Effector memory CD8-positive, alpha-beta T cell (primary cell): Measurements from ENCODE around the gene PPFIBP2.

Source experiments
- ATAC-seq: fragments of 150-1000 bp; cut with Tn5 transposase; replicated peaks from 2 replicates; pipeline ENCODE4 v1.10.0; 2021; ENCODE audit warnings: mild to moderate bottlenecking, moderate library complexity
- DNase-seq, 3 experiments: peaks; one replicate each; pipeline ENCODE4 v3.0.0; 2021
- H3K27ac Mint-ChIP-seq, 2 donors: one replicate each; pipeline ENCODE4 v1.8.0; 2022; ENCODE audit warnings: mild to moderate bottlenecking in 2 of 2, mixed read lengths in 2 of 2, moderate library complexity in 2 of 2
- H3K27me3 Mint-ChIP-seq, 2 donors: one replicate each; pipeline ENCODE4 v1.8.0; 2022; ENCODE audit warnings: mixed read lengths in 2 of 2
- H3K36me3 Mint-ChIP-seq: one replicate; pipeline ENCODE4 v1.8.0; 2022; ENCODE audit warnings: mild to moderate bottlenecking, moderate library complexity, mixed read lengths; ENCODE audit not compliant: insufficient read depth
- H3K4me1 Mint-ChIP-seq, 2 donors: one replicate each; pipeline ENCODE4 v1.8.0; 2022; ENCODE audit warnings: low read depth in 2 of 2, mixed read lengths in 2 of 2
- H3K4me3 Mint-ChIP-seq, 2 donors: one replicate each; pipeline ENCODE4 v1.8.0; 2022; ENCODE audit warnings: mild to moderate bottlenecking in 2 of 2, mixed read lengths in 2 of 2, moderate library complexity in 2 of 2
- H3K9me3 Mint-ChIP-seq, 2 donors: one replicate each; pipeline ENCODE4 v1.8.0; 2022; ENCODE audit warnings: mixed read lengths in 2 of 2

The PPFIBP2 gene

DNA sequence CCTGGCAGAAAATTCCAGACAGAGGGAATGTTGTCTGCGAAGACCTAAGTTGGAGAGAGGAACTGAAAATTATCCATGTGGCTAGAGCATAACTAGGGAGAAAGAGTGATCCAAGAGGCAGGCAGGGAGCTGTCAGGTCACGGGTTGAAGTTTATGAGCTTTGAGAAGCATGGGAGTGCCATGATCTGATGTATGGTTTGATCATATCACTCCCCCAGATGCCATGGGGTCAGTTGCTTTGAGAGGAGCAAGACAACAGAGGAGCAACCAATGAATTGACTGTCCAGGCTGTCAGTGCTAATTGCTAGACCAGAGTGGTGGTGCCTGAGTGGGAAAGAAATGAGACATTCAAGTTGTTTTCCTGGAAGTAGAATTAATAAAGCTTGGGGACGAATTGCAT is 105.5 kb downstream of the PPFIBP2 start:
- no peak overlapping the region for H3K27ac Mint-ChIP-seq
- no peak for ATAC-seq
- no peaks in the 10 kb centered on the region for H3K36me3 Mint-ChIP-seq
- H3K4me1 Mint-ChIP-seq: no peaks in the 10 kb centered on the region
- no peak for DNase-seq
- no peaks in the 10 kb centered on the region for H3K27me3 Mint-ChIP-seq
- no peak overlapping the region for H3K4me3 Mint-ChIP-seq
- H3K9me3 Mint-ChIP-seq: no peaks in the 10 kb centered on the region

DNA sequence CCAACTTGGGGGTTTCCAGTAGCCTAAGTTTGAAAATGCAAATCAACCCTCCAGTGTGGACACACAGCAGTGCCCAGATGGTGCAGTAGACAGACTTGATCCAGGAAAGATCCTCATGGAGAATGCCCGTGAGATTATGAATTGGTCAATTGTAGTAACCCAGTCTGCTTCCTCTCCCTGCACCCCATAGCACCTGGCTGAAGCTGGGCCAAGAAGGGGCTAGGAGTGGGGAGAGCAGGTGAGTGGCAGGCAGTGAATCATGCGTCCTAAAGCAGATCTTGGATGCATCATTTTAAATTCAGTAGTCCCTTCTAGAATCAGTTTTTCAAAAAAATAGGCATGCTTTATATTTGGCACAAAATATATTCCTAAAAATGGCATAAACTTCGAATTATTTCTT is 107.3 kb downstream of the PPFIBP2 start:
- Mint-ChIP-seq H3K9me3 (no peaks in the 10 kb centered on the region), H3K27ac (no peak overlapping the region), H3K4me1 (no peaks in the 10 kb centered on the region), H3K4me3 (no peak overlapping the region), H3K27me3 (no peaks in the 10 kb centered on the region), H3K36me3 (no peaks in the 10 kb centered on the region)
- ATAC-seq (no peak), DNase-seq (no peak)

GRCh38 chr11:7621554-7621953 is 107.8 kb downstream of the PPFIBP2 start:
- Mint-ChIP-seq H3K4me1 (no peaks in the 10 kb centered on the region), H3K4me3 (no peak overlapping the region), H3K27me3 (no peaks in the 10 kb centered on the region), H3K9me3 (no peaks in the 10 kb centered on the region), H3K27ac (no peak overlapping the region), H3K36me3 (no peaks in the 10 kb centered on the region)
- DNase-seq (no peak), ATAC-seq (no peak)

GRCh38 chr11:7622721-7623120 is 108.9 kb downstream of the PPFIBP2 start:
- H3K4me3 Mint-ChIP-seq: no peak overlapping the region
- H3K27me3 Mint-ChIP-seq: no peaks in the 10 kb centered on the region
- H3K27ac Mint-ChIP-seq: no peak overlapping the region
- ATAC-seq (no peak), DNase-seq (no peak)
- H3K4me1 Mint-ChIP-seq: no peaks in the 10 kb centered on the region
- no peaks in the 10 kb centered on the region for H3K36me3 Mint-ChIP-seq
- H3K9me3 Mint-ChIP-seq: no peaks in the 10 kb centered on the region

- no peak overlapping the region for H3K4me3 Mint-ChIP-seq
- ATAC-seq (no peak), DNase-seq (no peak)
- no peaks in the 10 kb centered on the region for H3K27me3 Mint-ChIP-seq
- H3K4me1 Mint-ChIP-seq: no peaks in the 10 kb centered on the region
- no peaks in the 10 kb centered on the region for H3K9me3 Mint-ChIP-seq
- no peaks in the 10 kb centered on the region for H3K36me3 Mint-ChIP-seq
- no peak overlapping the region for H3K27ac Mint-ChIP-seq
Observed at GRCh38 chr11:7628660-7629059, 114.9 kb downstream of the PPFIBP2 start.

GRCh38 chr11:7630002-7630401 is 116.2 kb downstream of the PPFIBP2 start:
- DNase-seq (no peak), ATAC-seq (no peak)
- no peaks in the 10 kb centered on the region for H3K27me3 Mint-ChIP-seq
- no peak overlapping the region for H3K27ac Mint-ChIP-seq
- H3K36me3 Mint-ChIP-seq: no peaks in the 10 kb centered on the region
- H3K9me3 Mint-ChIP-seq: no peaks in the 10 kb centered on the region
- H3K4me1 Mint-ChIP-seq: no peaks in the 10 kb centered on the region
- no peak overlapping the region for H3K4me3 Mint-ChIP-seq

DNA sequence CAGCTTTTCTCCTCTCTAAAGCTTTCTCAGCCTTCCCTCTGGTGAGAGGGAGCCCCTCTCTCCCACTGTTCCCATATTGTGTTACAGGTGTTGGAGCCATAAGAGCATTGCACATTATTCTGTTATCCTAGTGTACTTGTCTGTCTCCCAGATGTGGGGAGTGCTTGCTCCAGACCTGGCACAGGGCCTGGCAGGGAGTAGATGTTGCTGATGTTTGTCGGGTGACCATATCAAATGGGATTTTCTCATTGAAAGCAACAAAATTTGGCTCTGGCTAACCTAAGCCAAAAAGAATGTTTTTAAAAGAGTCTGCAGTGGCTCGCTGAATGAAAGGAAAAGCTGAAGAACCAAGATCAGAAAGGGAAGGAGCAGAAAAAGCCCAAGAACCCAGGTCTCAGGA is 118.4 kb downstream of the PPFIBP2 start:
- peaks cover 4% of the 10 kb centered on the region for H3K36me3 Mint-ChIP-seq
- no peak overlapping the region for H3K27ac Mint-ChIP-seq
- no peaks in the 10 kb centered on the region for H3K4me1 Mint-ChIP-seq
- DNase-seq (no peak), ATAC-seq (no peak)
- H3K27me3 Mint-ChIP-seq: no peaks in the 10 kb centered on the region
- no peak overlapping the region for H3K4me3 Mint-ChIP-seq
- H3K9me3 Mint-ChIP-seq: no peaks in the 10 kb centered on the region

- no peaks in the 10 kb centered on the region for H3K9me3 Mint-ChIP-seq
- ATAC-seq (no peak), DNase-seq (no peak)
- no peaks in the 10 kb centered on the region for H3K4me1 Mint-ChIP-seq
- H3K27ac Mint-ChIP-seq: no peak overlapping the region
- peaks cover 4% of the 10 kb centered on the region for H3K36me3 Mint-ChIP-seq
- H3K27me3 Mint-ChIP-seq: no peaks in the 10 kb centered on the region
- no peak overlapping the region for H3K4me3 Mint-ChIP-seq
Observed at GRCh38 chr11:7635137-7635536, 121.3 kb downstream of the PPFIBP2 start.

DNA sequence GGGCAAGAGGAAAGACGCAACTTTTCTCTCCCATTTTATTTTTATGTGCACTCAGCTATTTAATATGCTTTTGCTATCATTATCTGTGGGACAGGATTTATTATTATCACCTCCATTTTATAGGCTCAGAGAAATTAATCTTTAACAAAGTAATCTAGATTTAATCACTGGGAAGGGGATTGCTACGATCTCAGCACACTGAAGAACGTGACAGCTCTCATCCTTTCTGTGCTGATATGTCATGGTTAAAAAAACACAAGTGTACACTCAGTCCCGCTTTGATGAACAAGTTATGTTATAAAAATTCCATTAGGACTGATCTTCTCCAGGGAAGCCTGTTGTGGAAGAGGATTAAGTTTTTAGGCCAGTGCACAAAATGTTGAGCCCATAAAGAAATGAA is 121.9 kb downstream of the PPFIBP2 start:
- peaks cover 4% of the 10 kb centered on the region for H3K36me3 Mint-ChIP-seq
- ATAC-seq (no peak), DNase-seq (no peak)
- H3K4me1 Mint-ChIP-seq: no peaks in the 10 kb centered on the region
- H3K27me3 Mint-ChIP-seq: no peaks in the 10 kb centered on the region
- H3K27ac Mint-ChIP-seq: no peak overlapping the region
- H3K4me3 Mint-ChIP-seq: no peak overlapping the region
- H3K9me3 Mint-ChIP-seq: no peaks in the 10 kb centered on the region

GRCh38 chr11:7636350-7636749 is 122.6 kb downstream of the PPFIBP2 start:
- Mint-ChIP-seq H3K9me3 (no peaks in the 10 kb centered on the region), H3K27me3 (no peaks in the 10 kb centered on the region), H3K27ac (no peak overlapping the region), H3K4me1 (no peaks in the 10 kb centered on the region), H3K4me3 (no peak overlapping the region), H3K36me3 (peaks cover 4% of the 10 kb centered on the region)
- DNase-seq (no peak), ATAC-seq (no peak)

DNA sequence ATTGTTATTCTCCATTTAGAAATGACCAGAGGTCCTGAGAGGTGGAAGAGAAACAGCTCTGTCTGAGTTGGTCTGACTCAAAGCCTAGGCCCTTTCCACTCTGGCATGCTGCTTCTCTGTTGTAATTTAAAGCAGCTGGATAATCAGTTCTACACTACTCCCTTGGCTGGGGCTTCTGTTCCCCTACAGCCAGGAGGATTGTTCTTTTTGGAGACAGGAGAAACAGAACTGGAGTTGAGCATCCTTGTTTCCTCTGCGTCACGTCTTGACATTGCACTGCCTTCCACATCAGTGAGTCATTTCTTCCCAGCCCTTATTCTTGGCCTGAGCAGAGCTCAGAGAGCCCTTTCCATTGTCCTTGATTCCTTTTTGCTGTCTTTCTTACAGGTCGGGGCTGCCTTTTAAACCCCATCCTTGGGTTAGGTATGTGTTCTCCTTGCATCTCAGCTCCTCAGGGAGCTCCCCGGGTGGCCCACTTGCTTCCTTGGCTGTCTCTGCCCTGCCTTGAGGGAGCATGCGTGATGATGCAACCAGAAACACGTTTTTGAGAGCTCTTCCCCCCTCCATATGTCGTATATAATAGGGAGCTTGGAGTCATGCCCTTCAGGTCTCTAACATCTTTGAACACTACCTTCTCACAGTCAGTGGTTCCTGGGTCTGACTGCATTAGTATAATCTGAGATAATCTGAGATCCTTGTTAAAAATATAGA is 123.8 kb downstream of the PPFIBP2 start:
- Mint-ChIP-seq H3K9me3 (no peaks in the 10 kb centered on the region), H3K36me3 (peaks cover 4% of the 10 kb centered on the region), H3K4me1 (no peaks in the 10 kb centered on the region), H3K27ac (no peak overlapping the region), H3K4me3 (no peak overlapping the region), H3K27me3 (no peaks in the 10 kb centered on the region)
- DNase-seq (no peak), ATAC-seq (no peak)

DNA sequence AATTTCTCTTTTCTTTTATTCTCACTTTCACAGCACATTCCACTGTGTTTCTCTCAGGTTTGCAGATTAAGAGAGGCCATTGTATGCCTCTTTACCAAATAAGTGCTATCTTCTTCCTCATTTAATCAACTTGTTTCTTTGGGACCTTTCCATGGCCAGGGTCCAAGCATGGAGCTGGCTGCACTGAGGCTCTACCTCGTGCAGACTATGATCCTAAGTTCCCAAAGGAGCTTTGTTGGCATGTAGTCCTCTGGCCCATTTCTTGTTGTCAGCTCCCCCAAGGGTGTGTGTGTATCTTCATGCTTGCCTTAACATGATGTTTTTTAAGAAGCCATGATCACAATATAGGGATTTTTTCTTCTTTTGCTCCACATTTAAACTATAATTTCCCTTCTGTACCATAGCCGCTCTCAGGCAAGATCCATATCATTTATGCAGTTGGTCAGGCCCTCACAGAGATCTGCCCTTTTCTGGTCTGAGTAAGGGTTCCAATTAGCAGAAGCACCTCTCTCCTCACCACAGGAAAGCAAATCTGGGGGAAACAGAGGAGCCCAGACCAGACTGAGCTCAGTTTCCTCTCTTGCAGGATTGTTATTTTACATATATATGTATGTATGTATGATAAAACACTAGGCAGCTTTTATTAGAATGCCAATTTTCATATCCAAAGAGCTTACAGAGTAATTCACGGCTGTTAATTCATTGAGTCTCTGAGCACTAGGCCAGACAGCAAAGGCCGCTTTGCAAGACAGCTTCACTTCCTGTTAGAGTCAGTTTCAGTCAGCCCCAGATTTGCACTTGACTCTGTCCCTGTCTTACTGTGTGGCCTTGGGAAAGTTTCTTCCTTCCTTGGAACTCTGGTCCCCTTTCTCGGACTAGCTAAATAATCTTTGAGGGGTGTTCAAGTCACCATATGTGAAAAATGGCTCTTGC is 125.2 kb downstream of the PPFIBP2 start:
- ATAC-seq (no peak), DNase-seq (no peak)
- H3K36me3 Mint-ChIP-seq: peaks cover 4% of the 10 kb centered on the region
- no peaks in the 10 kb centered on the region for H3K4me1 Mint-ChIP-seq
- H3K27ac Mint-ChIP-seq: no peak overlapping the region
- no peaks in the 10 kb centered on the region for H3K9me3 Mint-ChIP-seq
- H3K4me3 Mint-ChIP-seq: no peak overlapping the region
- H3K27me3 Mint-ChIP-seq: no peaks in the 10 kb centered on the region

DNA sequence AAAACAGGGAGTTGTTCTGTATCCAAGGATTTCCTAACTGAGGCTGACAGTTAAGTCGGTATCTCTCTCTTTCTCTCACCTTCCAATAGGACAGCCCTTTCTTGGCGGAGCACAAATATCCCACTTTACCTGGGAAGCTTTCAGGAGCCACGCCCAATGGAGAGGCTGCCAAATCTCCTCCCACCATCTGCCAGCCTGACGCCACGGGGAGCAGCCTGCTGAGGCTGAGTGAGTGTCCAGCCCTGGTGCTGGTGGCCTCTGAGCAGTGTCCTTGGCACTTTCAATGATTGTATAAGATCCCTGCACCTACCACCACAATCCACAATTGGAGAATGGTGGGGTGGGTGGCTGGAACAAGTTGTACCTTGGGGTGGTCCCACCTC is 125.8 kb downstream of the PPFIBP2 start:
- ATAC-seq (no peak), DNase-seq (no peak)
- Mint-ChIP-seq H3K27me3 (no peaks in the 10 kb centered on the region), H3K9me3 (no peaks in the 10 kb centered on the region), H3K4me3 (no peak overlapping the region), H3K36me3 (peaks cover 4% of the 10 kb centered on the region), H3K4me1 (no peaks in the 10 kb centered on the region), H3K27ac (no peak overlapping the region)

DNA sequence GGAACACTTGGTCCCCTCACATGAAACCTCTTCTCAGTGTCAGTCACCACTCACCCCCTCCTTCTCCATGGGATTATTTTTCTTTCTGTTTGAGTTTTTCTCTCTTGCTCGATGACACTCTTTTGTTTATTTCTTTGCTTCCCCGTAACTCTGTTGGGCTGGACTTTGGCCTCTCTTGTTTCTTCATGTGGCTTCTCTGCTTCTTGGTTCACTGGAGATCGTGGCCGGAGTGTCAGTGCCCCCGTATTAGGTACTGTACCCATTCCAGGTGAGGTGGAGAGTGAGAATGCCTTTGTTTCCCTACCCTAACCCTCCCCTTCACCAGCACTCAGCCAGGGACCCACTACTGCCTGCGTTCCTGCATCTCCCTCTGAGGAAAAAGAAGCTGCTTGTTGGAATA is 127.0 kb downstream of the PPFIBP2 start:
- no peak for ATAC-seq
- H3K27ac Mint-ChIP-seq: peak overlapping the region in 1 of 2 donors; percentile 57
- H3K27me3 Mint-ChIP-seq: no peaks in the 10 kb centered on the region
- no peak overlapping the region for H3K4me3 Mint-ChIP-seq
- no peak for DNase-seq
- no peaks in the 10 kb centered on the region for H3K4me1 Mint-ChIP-seq
- no peaks in the 10 kb centered on the region for H3K9me3 Mint-ChIP-seq
- H3K36me3 Mint-ChIP-seq: peaks cover 4% of the 10 kb centered on the region
